Endothelial cell of umbilical vein (primary cell): ENCODE results near the gene FSIP1. TPM values are rescaled to one million over a fixed set of nuclear protein-coding genes. Genes with fewer than 3 reads are reported as not detected.
"Not testable (repeated sequence)": the region's sequence is repeated elsewhere in the genome, so short reads cannot be mapped to it uniquely, and the experiment has no call there.

ENCODE experiments used
- BruUV-seq: library from RNA; stranded (reverse); fragments of 400-500 nt; replicated peaks from 2 replicates; lab custom pipeline; 2021; lab: Mats Ljungman, UMichigan
- CTCF ChIA-PET: fragments of 300-600, 350-600 bp; sonication (Branson Sonifier 250); formaldehyde crosslinking; loops from one replicate; lab custom pipeline; 2021; ENCODE audit warnings: antibody characterized with exemption, inconsistent platforms; lab: Charles Lee
- POLR2A ChIA-PET: fragments of 300-600, 350-600 bp; sonication (Branson Sonifier 250); formaldehyde crosslinking; loops from one replicate; lab custom pipeline; 2021; ENCODE audit warnings: antibody characterized with exemption, inconsistent platforms; lab: Charles Lee
- DNase-seq: peaks from one replicate; pipeline ENCODE4 v3.0.0-alpha.2; 2011; ENCODE audit warnings: low read depth, low spot score
- FAIRE-seq: peaks from 2 replicates; lab custom pipeline; 2011; peaks lifted over from hg19 to GRCh38; lab: Jason Lieb, UNC
- H2AFZ ChIP-seq: 2 replicates; pipeline ENCODE4 v1.6.0; 2012; ENCODE audit warnings: low read depth, low read length, control low read depth, inconsistent platforms
- H3K27ac ChIP-seq: 2 replicates; pipeline ENCODE4 v1.5.1; 2011; ENCODE audit warnings: low read depth, mild to moderate bottlenecking, control low read depth, low read length, moderate library complexity; ENCODE audit not compliant: insufficient read depth
- H3K27me3 ChIP-seq, 2 experiments: 2 replicates each; pipeline versions ENCODE4 v1.6.0 to v1.6.1; 2011; ENCODE audit warnings: low read length in 2 of 2, mixed read lengths in 1 of 2; ENCODE audit not compliant: control insufficient read depth in 2 of 2, insufficient read depth in 2 of 2
- H3K36me3 ChIP-seq, 2 experiments: 2 replicates in 1 of 2; 3 replicates in 1 of 2; pipeline ENCODE4 v1.5.1; 2011; ENCODE audit warnings: low read length in 2 of 2, mild to moderate bottlenecking in 1 of 2, moderate library complexity in 1 of 2; ENCODE audit not compliant: control insufficient read depth in 2 of 2, insufficient read depth in 2 of 2; ENCODE audit errors: extremely low read depth in 1 of 2
- H3K4me1 ChIP-seq: 3 replicates; pipeline ENCODE4 v1.5.1; 2011; ENCODE audit warnings: mild to moderate bottlenecking, low read length; ENCODE audit not compliant: control insufficient read depth, insufficient read depth; ENCODE audit errors: extremely low read depth
- H3K4me2 ChIP-seq: 2 replicates; pipeline ENCODE4 v1.6.1; 2011; ENCODE audit warnings: low read length, control low read depth, mixed read lengths; ENCODE audit not compliant: insufficient read depth
- H3K4me3 ChIP-seq, 3 experiments: fragments of 200-600 bp in 1 of 3; sonication (generic), shearing (Covaris generic) in 1 of 3; replicated peaks in 1 of 3; 2 replicates each; pipeline ENCODE4 v1.5.1; 2011 to 2016; ENCODE audit warnings: control low read depth in 3 of 3, low read length in 3 of 3, mild to moderate bottlenecking in 2 of 3, inconsistent platforms in 1 of 3, low read depth in 1 of 3, moderate library complexity in 1 of 3; ENCODE audit not compliant: insufficient read depth in 1 of 3
- H3K79me2 ChIP-seq: 2 replicates; pipeline ENCODE4 v1.6.0; 2012; ENCODE audit warnings: low read length, inconsistent platforms; ENCODE audit not compliant: control insufficient read depth, insufficient read depth
- H3K9ac ChIP-seq: replicated peaks from 2 replicates; pipeline ENCODE3; 2011; ENCODE audit warnings: low read length, control low read depth; ENCODE audit not compliant: insufficient read depth; ENCODE audit errors: extremely low read depth
- H3K9me1 ChIP-seq: replicated peaks from 3 replicates; pipeline ENCODE4 v1.6.0; 2011; ENCODE audit warnings: mild to moderate bottlenecking, low read length; ENCODE audit not compliant: control insufficient read depth, insufficient read depth; ENCODE audit errors: extremely low read depth
- H3K9me3 ChIP-seq: replicated peaks from 2 replicates; pipeline ENCODE4 v1.5.1; 2012; ENCODE audit warnings: low read length, inconsistent platforms; ENCODE audit not compliant: control insufficient read depth, insufficient read depth
- H4K20me1 ChIP-seq: replicated peaks from 2 replicates; pipeline ENCODE3; 2011; ENCODE audit warnings: mild to moderate bottlenecking, low read length; ENCODE audit not compliant: control insufficient read depth, insufficient read depth; ENCODE audit errors: extremely low read depth
- EZH2 ChIP-seq: IDR thresholded peaks from 2 replicates; pipeline ENCODE4 v1.6.1; 2012; ENCODE audit warnings: borderline replicate concordance, low read depth, mild to moderate bottlenecking, moderate library complexity, low read length, inconsistent platforms; ENCODE audit not compliant: severe bottlenecking
- FOS ChIP-seq: IDR thresholded peaks from 2 replicates; pipeline ENCODE4 v1.6.1; 2011; ENCODE audit warnings: mild to moderate bottlenecking, low read length, moderate library complexity, borderline replicate concordance; ENCODE audit not compliant: insufficient read depth
- GATA2 ChIP-seq: IDR thresholded peaks from 2 replicates; pipeline ENCODE4 v1.7.0; 2011; ENCODE audit warnings: low read depth, mild to moderate bottlenecking, moderate library complexity, mixed read lengths, low read length; ENCODE audit not compliant: insufficient read length, insufficient read depth
- JUN ChIP-seq: IDR thresholded peaks from 2 replicates; pipeline ENCODE4 v1.6.1; 2011; ENCODE audit warnings: borderline replicate concordance, low read depth; ENCODE audit not compliant: insufficient read length, insufficient read depth
- POLR2A ChIP-seq: IDR thresholded peaks from 2 replicates; pipeline ENCODE4 v1.6.1; 2012; ENCODE audit warnings: low read depth, mild to moderate bottlenecking, control low read depth, low read length
- POLR2AphosphoS5 ChIP-seq: IDR thresholded peaks from 2 replicates; pipeline ENCODE4 v1.6.1; 2012; ENCODE audit warnings: low read depth, mild to moderate bottlenecking, control low read depth, low read length, moderate library complexity; ENCODE audit not compliant: insufficient read depth
- dilution Hi-C: fragments of 300-500 bp; cut with MboI; formaldehyde crosslinking; loops from one replicate; pipeline ENCODE4 v1.15.0; 2019; ENCODE audit warnings: low sequenced_read_pairs; ENCODE audit not compliant: extremely low pct_ligation_motif_present
- intact Hi-C: fragments of 100-400 bp; cut with micrococcal nuclease; formaldehyde crosslinking; loops from one replicate; pipeline ENCODE4 v1.10.0; 2022
- polyA plus RNA-seq, 4 experiments: library from polyadenylated mRNA; depleted of rRNA in 3 of 4; stranded (reverse) in 3 of 4; unstranded in 1 of 4; fragments of >200 nt; gene quantifications; 2 replicates each; pipeline versions ENCODE4 v1.2.1 to v1.2.3, GENCODE V29; 2011 to 2012; ENCODE audit warnings: missing spikeins in 1 of 4
- total RNA-seq: library from RNA; stranded (reverse); gene quantifications from 2 replicates; pipeline ENCODE4 v1.2.3, GENCODE V29; 2021
- TF ChIP-seq, protein P1 (sequence below), 2 donors: IDR thresholded peaks; 1 replicate in 1 of 2; 2 replicates in 1 of 2; pipeline ENCODE4 v1.5.1; 2011; ENCODE audit warnings: low read length in 2 of 2, mild to moderate bottlenecking in 2 of 2, moderate library complexity in 2 of 2, control low read depth in 1 of 2, inconsistent platforms in 1 of 2, low read depth in 1 of 2; ENCODE audit not compliant: insufficient read depth in 1 of 2; ENCODE audit errors: extremely low read depth in 1 of 2

FSIP1 gene
- total and polyA plus RNA-seq, 2 donors (not counting 3 experiments of a cell fraction or from before 2014, with no cell fraction given) = 0.23 to 1.1 TPM

DNA sequence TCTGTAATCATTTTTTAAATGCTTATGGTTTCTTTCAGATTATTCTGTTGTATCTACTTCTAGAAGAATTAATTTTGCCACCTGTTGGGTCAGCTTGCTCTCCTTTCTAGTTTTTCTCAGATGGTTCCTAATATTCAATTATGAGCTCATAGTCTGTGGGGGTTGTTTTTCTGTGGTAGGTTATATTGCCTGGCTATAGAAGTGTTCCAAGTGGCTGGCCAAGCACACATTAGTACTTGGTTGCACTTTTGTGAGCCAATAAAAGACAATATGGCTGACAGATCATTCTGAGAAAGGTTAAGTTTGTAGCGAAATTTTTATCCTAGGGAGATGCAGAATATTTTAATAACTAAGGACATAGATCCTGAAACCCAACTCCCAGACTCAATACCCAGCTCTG is 31.8 kb upstream of the FSIP1 start:
- FAIRE-seq (no peak), DNase-seq (no peak)
- peaks cover 2% of the 10 kb centered on the region for H3K79me2 ChIP-seq
- H3K27ac ChIP-seq = no peak overlapping the region
- no peak overlapping the region for H3K9ac ChIP-seq
- no peak overlapping the region for H3K4me2 ChIP-seq
- ChIA-PET POLR2A (no interaction called here), CTCF (no interaction called here)
- intact Hi-C loops (no loop called here), dilution Hi-C loops (no loop called here)
- H3K9me3 ChIP-seq = no peaks in the 10 kb centered on the region
- H3K27me3 ChIP-seq = no peaks in the 10 kb centered on the region
- BruUV-seq = no TSS peak
- no peaks in the 10 kb centered on the region for H3K4me1 ChIP-seq
- H3K36me3 ChIP-seq = no peaks in the 10 kb centered on the region
- no peaks in the 10 kb centered on the region for H4K20me1 ChIP-seq
- H3K4me3 ChIP-seq = no peak overlapping the region
- TF ChIP-seq JUN = no peak
- no peak for TF ChIP-seq GATA2
- no peak for TF ChIP-seq POLR2AphosphoS5
- TF ChIP-seq FOS = no peak
- TF ChIP-seq, protein P1, sequence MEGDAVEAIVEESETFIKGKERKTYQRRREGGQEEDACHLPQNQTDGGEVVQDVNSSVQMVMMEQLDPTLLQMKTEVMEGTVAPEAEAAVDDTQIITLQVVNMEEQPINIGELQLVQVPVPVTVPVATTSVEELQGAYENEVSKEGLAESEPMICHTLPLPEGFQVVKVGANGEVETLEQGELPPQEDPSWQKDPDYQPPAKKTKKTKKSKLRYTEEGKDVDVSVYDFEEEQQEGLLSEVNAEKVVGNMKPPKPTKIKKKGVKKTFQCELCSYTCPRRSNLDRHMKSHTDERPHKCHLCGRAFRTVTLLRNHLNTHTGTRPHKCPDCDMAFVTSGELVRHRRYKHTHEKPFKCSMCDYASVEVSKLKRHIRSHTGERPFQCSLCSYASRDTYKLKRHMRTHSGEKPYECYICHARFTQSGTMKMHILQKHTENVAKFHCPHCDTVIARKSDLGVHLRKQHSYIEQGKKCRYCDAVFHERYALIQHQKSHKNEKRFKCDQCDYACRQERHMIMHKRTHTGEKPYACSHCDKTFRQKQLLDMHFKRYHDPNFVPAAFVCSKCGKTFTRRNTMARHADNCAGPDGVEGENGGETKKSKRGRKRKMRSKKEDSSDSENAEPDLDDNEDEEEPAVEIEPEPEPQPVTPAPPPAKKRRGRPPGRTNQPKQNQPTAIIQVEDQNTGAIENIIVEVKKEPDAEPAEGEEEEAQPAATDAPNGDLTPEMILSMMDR (IDR thresholded peaks at IDR 0.05; ENCODE audit: extremely low read depth in 1 of 2, insufficient read depth in 1 of 2, low read depth in 1 of 2, low read length in 2 of 2) = no peak
- no peak for TF ChIP-seq POLR2A
- TF ChIP-seq EZH2 = no peak
- no peak overlapping the region for H2AFZ ChIP-seq
- no peaks in the 10 kb centered on the region for H3K9me1 ChIP-seq

DNA sequence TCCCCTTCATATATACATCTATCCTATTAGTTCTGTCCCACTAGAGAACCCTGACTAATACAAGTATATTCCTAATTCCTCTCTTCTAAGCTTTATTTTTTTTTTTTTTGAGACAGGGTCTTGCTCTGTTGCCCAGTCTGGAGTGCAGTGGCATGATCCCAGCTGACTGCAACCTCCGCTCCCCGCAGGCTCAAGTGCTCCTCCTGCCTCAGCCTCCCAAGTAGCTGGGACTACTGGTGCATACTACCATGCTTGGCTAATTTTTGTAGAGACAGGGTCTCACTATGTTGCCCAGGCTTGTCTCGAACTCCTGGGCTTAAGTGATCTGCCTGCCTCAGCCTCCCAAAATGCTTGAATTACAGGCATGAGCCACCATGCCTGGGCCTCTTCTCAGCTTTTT is 30.0 kb upstream of the FSIP1 start:
- CTCF ChIA-PET, H3K36me3 ChIP-seq, H3K4me3 ChIP-seq, H3K9me1 ChIP-seq, H3K79me2 ChIP-seq, H3K27me3 ChIP-seq, intact Hi-C loops, H3K27ac ChIP-seq, H3K4me2 ChIP-seq, H3K9ac ChIP-seq, H3K4me1 ChIP-seq, FAIRE-seq, BruUV-seq, H4K20me1 ChIP-seq, H2AFZ ChIP-seq, POLR2A ChIA-PET, dilution Hi-C loops, H3K9me3 ChIP-seq, DNase-seq: not testable (repeated sequence)
